ENCODE results near the gene SFTPA2.
"Not testable (repeated sequence)": the region's sequence is repeated elsewhere in the genome, so short reads cannot be mapped to it uniquely, and the experiment has no call there.

The SFTPA2 gene

GRCh38 chr10:79560160-79560709 lies at the start of gene SFTPA2:
SFTPA2 (minus strand) TSS chr10:79560407; CDS start chr10:79559483, 924 bp downstream.
- no peak for DNase-seq (ENCODE audit: low spot score)

GRCh38 chr10:79608505-79609375 lies 48.5 kb upstream of the SFTPA2 start:
- peak; percentile 14 for DNase-seq (ENCODE audit: low spot score)

GRCh38 chr10:79605308-79605707 lies 45.1 kb upstream of the SFTPA2 start:
- DNase-seq (ENCODE audit: low spot score), result no peak

- no peak for DNase-seq (ENCODE audit: low spot score)
Measured at GRCh38 chr10:79604294-79604693, 44.1 kb upstream of the SFTPA2 start.

- DNase-seq (ENCODE audit: low spot score), result no peak
Measured at GRCh38 chr10:79602953-79603352, 42.7 kb upstream of the SFTPA2 start.

GRCh38 chr10:79601939-79602338 lies 41.7 kb upstream of the SFTPA2 start:
- no peak for DNase-seq (ENCODE audit: low spot score)

GRCh38 chr10:79599644-79600043 lies 39.4 kb upstream of the SFTPA2 start:
- not testable (repeated sequence) for DNase-seq (ENCODE audit: low spot score)

GRCh38 chr10:79595510-79595909 lies 35.3 kb upstream of the SFTPA2 start:
- DNase-seq (ENCODE audit: low spot score), result no peak

- not testable (repeated sequence) for DNase-seq (ENCODE audit: low spot score)
Measured at GRCh38 chr10:79594565-79594964, 34.4 kb upstream of the SFTPA2 start.

- no peak for DNase-seq (ENCODE audit: low spot score)
Measured at GRCh38 chr10:79593377-79593776, 33.2 kb upstream of the SFTPA2 start.

GRCh38 chr10:79588800-79589199 lies 28.6 kb upstream of the SFTPA2 start:
- no peak for DNase-seq (ENCODE audit: low spot score)

- DNase-seq (ENCODE audit: low spot score), result no peak
Measured at GRCh38 chr10:79586933-79587332, 26.7 kb upstream of the SFTPA2 start.

- DNase-seq (ENCODE audit: low spot score), result no peak
Measured at GRCh38 chr10:79585870-79586527, 25.8 kb upstream of the SFTPA2 start.

- no peak for DNase-seq (ENCODE audit: low spot score)
Measured at GRCh38 chr10:79583488-79584024, 23.3 kb upstream of the SFTPA2 start.

GRCh38 chr10:79582954-79583353 lies 22.7 kb upstream of the SFTPA2 start:
- DNase-seq (ENCODE audit: low spot score), result not testable (repeated sequence)

GRCh38 chr10:79582096-79582495 lies 21.9 kb upstream of the SFTPA2 start:
- no peak for DNase-seq (ENCODE audit: low spot score)

GRCh38 chr10:79581044-79581443 lies 20.8 kb upstream of the SFTPA2 start:
- no peak for DNase-seq (ENCODE audit: low spot score)

- DNase-seq (ENCODE audit: low spot score), result no peak
Measured at GRCh38 chr10:79579361-79579760, 19.2 kb upstream of the SFTPA2 start.

- not testable (repeated sequence) for DNase-seq (ENCODE audit: low spot score)
Measured at GRCh38 chr10:79570624-79571023, 10.4 kb upstream of the SFTPA2 start.

- DNase-seq (ENCODE audit: low spot score), result no peak
Measured at GRCh38 chr10:79563426-79563825, 3.2 kb upstream of the SFTPA2 start.

GRCh38 chr10:79562135-79562756 lies 2.0 kb upstream of the SFTPA2 start:
- peak; percentile 54 for DNase-seq (ENCODE audit: low spot score)

GRCh38 chr10:79561257-79561656 lies 1.1 kb upstream of the SFTPA2 start:
- DNase-seq (ENCODE audit: low spot score), result no peak
